ENCODE data around the gene IRGC. TPM values are rescaled to one million over a fixed set of nuclear protein-coding genes. Genes with fewer than 3 reads are reported as not detected.
"Not testable (repeated sequence)": the region's sequence is repeated elsewhere in the genome, so short reads cannot be mapped to it uniquely, and the experiment has no call there.

IRGC gene
- polyA plus RNA-seq, 1 experiment, result not detected

GRCh38 chr19:43755256-43755801, 39.5 kb downstream of the IRGC start:
- ChIA-PET POLR2A (no interaction called here), CTCF (interaction anchor here (0.7 to 6.2 kb wide), 5 partner anchors 10 to 47 kb away, joined by 3 to 44 read pairs (median 10); partner anchors contain the start of gene LYPD5)
- no peak for DNase-seq (ENCODE audit: low read depth)
- H3K36me3 ChIP-seq (ENCODE audit: control insufficient read depth, insufficient read depth, low read length), result peaks cover 3% of the 10 kb centered on the region
- no peak for TF ChIP-seq CTCF (IDR thresholded peaks at IDR 0.05; ENCODE audit: insufficient read depth, low read depth, low read length)
- peak overlapping the region; percentile 62 for H3K4me3 ChIP-seq (ENCODE audit: low read depth, low read length)
- H3K27me3 ChIP-seq (ENCODE audit: control insufficient read depth, insufficient read depth, low read length), result no peaks in the 10 kb centered on the region

GRCh38 chr19:43759515-43759914, 43.6 kb downstream of the IRGC start:
- DNase-seq (ENCODE audit: low read depth), result no peak
- H3K4me3 ChIP-seq (ENCODE audit: low read depth, low read length), result no peak overlapping the region
- POLR2A ChIA-PET, result no interaction called here

GRCh38 chr19:43760941-43761340, 45.1 kb downstream of the IRGC start:
- ChIA-PET POLR2A (no interaction called here), CTCF (interaction anchor here (1.5 to 5.4 kb wide), 3 partner anchors 14 to 24 kb away, joined by 5 to 38 read pairs (median 11); no protein-coding TSS in a partner anchor)
- no peak for DNase-seq (ENCODE audit: low read depth)
- TF ChIP-seq CTCF (IDR thresholded peaks at IDR 0.05; ENCODE audit: insufficient read depth, low read depth, low read length), result no peak
- H3K36me3 ChIP-seq (ENCODE audit: control insufficient read depth, insufficient read depth, low read length), result no peaks in the 10 kb centered on the region
- no peaks in the 10 kb centered on the region for H3K27me3 ChIP-seq (ENCODE audit: control insufficient read depth, insufficient read depth, low read length)
- no peak overlapping the region for H3K4me3 ChIP-seq (ENCODE audit: low read depth, low read length)

More at GRCh38 chr19:43759515-43759914, 43.6 kb downstream of the IRGC start:
- TF ChIP-seq CTCF (IDR thresholded peaks at IDR 0.05; ENCODE audit: insufficient read depth, low read depth, low read length), result peak; percentile 61
- Histone ChIP-seq H3K36me3 (ENCODE audit: control insufficient read depth, insufficient read depth, low read length) (no peaks in the 10 kb centered on the region), H3K27me3 (ENCODE audit: control insufficient read depth, insufficient read depth, low read length) (no peaks in the 10 kb centered on the region)
- CTCF ChIA-PET, result interaction anchor here (1.0 to 6.2 kb wide), 6 partner anchors 8 to 91 kb away, joined by 4 to 44 read pairs (median 11); no protein-coding TSS in a partner anchor

DNA sequence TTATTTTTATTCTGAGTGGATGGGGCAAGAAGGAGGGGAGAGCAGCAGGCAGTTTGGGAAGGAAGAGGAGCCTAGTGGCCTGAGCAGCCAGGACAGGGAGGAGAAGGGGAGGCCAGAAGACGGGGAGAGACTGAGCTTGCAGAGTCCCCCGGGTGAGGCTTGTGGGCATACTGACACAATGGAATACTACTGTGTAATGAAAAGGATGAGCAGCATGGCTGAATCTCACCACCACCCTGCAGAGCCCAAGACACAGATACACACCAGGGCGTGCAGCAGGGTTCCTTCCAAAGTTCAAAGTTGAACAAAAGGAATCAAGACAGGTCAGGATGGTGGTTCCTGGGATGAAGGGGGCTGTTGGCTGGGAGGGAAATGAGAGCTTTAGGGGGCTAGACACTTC, 46.9 kb downstream of the IRGC start:
- no peak for TF ChIP-seq CTCF (IDR thresholded peaks at IDR 0.05; ENCODE audit: insufficient read depth, low read depth, low read length)
- Histone ChIP-seq H3K36me3 (ENCODE audit: control insufficient read depth, insufficient read depth, low read length) (no peaks in the 10 kb centered on the region), H3K4me3 (ENCODE audit: low read depth, low read length) (no peak overlapping the region), H3K27me3 (ENCODE audit: control insufficient read depth, insufficient read depth, low read length) (no peaks in the 10 kb centered on the region)
- DNase-seq (ENCODE audit: low read depth), result no peak
- POLR2A ChIA-PET, result no interaction called here
- CTCF ChIA-PET, result interaction anchor here (1.8 to 7.6 kb wide), 4 partner anchors 12 to 22 kb away, joined by 8 to 59 read pairs (median 24); no protein-coding TSS in a partner anchor

- ChIA-PET CTCF (interaction anchor here (0.9 to 7.6 kb wide), 5 partner anchors 9 to 21 kb away, joined by 3 to 59 read pairs (median 11); no protein-coding TSS in a partner anchor), POLR2A (no interaction called here)
- Histone ChIP-seq H3K36me3 (ENCODE audit: control insufficient read depth, insufficient read depth, low read length) (no peaks in the 10 kb centered on the region), H3K4me3 (ENCODE audit: low read depth, low read length) (no peak overlapping the region), H3K27me3 (ENCODE audit: control insufficient read depth, insufficient read depth, low read length) (no peaks in the 10 kb centered on the region)
- no peak for TF ChIP-seq CTCF (IDR thresholded peaks at IDR 0.05; ENCODE audit: insufficient read depth, low read depth, low read length)
- no peak for DNase-seq (ENCODE audit: low read depth)
Measured at GRCh38 chr19:43763473-43763939, 47.6 kb downstream of the IRGC start.

- ChIA-PET POLR2A (interaction anchor here (0.7 to 1.0 kb wide), 2 partner anchors 10 to 12 kb away, joined by 3 read pairs; partner anchors contain the start of gene SMG9), CTCF (interaction anchor here (0.8 to 7.6 kb wide), 6 partner anchors 7 to 20 kb away, joined by 4 to 59 read pairs (median 10); partner anchors contain the start of gene SMG9)
- H3K4me3 ChIP-seq (ENCODE audit: low read depth, low read length); H3K27me3 ChIP-seq (ENCODE audit: control insufficient read depth, insufficient read depth, low read length); H3K36me3 ChIP-seq (ENCODE audit: control insufficient read depth, insufficient read depth, low read length); DNase-seq (ENCODE audit: low read depth): not testable (repeated sequence)
Measured at GRCh38 chr19:43764684-43765083, 48.8 kb downstream of the IRGC start.
